Stimulated activated CD4-positive, alpha-beta T cell treated with anti-CD3 and anti-CD28 coated beads, TNF-alpha, amount 100 ng/mL, for 24 hours (primary cell): ENCODE results near the gene SNX6.
"Not testable (repeated sequence)": the region's sequence is repeated elsewhere in the genome, so short reads cannot be mapped to it uniquely, and the experiment has no call there.

Source experiments
- DNase-seq, 3 experiments: peaks; one replicate each; pipeline ENCODE4 v3.0.0-alpha.2; 2020; ENCODE audit warnings: low read depth in 3 of 3

SNX6 gene

DNA sequence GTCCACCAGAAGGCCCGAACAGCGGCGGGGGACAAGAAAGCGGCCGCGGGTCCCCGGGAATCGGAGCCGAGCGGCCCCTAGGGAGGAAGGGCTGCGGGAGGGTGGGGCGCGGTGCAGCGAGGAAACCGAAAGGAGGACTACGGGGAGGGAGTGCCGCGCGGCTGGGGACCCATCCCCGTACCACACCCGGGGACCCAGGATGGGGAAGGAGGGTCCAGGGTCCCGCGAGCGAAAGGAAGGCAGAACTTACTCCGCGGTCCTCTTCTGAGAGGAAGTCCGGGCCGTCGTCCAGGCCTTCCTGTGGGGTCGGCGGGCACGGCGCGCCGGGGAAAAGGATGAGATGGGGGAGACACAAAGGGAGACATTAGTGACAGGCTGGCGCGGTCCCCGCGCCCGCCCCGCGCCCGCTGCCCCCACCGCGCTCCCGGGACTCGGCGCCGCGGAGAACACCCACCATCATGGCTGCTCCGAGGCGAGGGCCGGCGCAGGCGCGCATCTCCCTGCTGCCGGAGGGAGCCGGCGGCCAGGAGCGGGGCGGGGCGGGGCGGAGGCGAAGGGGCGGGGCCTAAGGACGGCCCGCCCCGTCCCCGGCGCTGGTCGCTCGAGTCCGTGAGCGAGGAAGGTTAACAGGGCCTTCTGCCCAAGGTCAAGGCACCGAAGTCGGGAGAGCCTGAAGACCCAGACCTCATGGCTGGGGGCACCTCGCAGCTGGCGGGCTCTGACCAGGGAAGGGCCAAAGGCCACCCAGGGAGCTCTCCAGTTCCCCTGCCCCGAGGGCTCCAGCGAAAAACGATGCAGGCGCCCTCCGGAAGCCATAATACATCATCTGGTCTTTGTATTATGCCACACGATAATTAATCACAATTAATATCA is at the start of gene SNX6:
SNX6 (minus strand) TSS at position 492 of the 873 bp plus-strand sequence; CDS start at position 460, 32 bp downstream.
- DNase-seq = peak; percentile 64 to 73 (median 64)

DNA sequence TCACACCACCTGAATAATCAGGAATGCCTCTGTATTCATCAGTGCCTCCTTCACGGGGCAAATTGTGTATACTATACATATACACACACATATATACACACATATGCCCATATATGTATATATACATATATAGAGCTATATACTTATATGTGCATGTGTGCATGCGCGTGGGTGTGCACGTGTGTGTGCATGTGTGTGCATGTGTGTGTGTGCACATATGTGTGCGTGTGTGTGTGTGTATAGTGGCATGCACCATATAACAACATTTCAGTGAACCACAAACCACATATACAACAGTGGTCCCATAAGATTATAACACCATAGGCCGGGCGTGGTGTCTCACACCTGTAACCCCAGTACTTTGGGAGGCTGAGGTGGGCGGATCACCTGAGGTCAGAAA is 48.8 kb upstream of the SNX6 start:
- DNase-seq = no peak

DNA sequence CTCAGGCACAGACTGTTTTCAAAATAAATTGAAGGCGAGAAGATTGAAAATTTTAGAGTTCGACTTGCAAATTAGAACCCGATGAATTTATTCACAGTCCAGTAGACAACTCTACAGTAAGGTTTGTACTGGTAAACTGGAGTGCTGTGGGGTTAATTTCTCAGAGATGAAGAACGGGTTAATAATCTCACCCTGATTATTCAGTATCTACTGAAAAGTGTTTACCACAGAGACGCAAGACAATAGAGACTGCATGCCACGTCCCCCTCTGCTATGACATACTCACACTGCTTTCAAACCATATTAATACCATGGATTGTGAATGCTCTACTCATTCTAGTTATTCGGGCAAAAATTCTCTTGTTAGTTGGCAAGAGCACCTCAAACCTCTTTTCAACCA is 48.4 kb upstream of the SNX6 start:
- DNase-seq = no peak

DNA sequence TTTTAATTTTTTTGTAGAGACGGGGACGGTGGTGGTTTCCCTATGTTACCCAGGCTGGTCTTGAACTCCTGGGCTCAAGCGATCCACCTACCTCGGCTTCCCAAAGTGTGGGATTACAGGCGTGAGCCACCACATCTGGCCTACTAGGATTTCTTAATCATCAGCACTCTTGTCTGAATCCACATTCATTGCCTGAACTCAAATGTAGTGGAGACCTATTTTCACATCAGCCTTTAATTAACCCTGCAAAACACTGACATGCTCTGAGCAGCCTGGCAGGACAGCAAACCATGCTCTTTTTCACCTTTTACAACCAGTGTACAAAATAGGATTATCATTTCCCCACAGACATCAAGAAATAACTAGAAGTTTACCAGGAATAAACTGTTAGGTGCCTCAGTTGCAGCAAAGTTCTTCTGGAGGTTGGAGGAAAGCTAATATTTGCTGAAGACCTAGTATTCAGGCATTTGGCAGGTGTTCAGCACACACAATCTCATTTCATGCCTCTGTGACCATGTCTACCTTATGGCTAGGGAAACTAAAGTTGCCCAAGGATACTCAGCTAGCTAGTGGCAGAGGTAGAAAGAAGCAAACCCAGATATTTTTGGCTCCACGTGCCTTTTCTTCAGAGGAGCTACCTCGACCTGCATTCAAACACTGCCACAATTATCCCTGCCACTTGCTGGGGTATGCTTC is 46.7 kb upstream of the SNX6 start:
- no peak for DNase-seq

DNA sequence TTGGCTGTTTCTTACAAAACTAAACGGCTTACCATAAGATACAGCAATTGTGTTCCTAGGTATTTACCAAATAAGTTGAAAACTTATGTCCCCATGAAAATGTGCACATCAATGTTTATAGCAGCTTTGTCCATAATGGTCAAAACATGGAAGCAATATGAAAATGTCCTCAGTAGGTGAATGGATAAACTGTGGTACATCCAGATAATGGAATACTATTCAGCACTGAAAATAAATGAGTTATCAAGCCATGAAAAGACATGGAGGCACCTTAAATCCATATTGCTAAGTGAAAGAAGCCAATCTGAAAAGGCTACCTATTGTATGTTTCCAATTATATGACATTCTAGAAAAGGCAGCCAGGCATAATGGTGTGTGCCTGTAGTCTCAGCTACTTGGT is 43.8 kb upstream of the SNX6 start:
- no peak for DNase-seq

DNA sequence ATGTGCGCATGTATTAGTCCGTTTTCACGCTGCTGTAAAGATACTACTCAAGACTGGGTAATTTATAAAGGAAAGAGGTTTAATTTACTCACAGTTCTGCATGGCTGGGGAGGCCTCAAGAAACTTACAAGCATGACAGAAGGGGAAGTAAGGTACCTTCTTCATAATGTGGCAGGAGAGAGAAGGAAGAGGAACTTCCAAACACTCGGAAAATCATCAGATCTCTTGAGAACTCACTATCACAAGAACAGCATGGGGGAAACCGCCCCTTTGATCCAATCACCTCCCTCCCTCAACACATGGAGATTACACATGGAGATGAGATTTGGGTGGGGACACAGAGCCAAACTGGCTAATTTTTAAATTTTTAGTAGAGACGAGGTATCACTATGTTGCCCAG is 41.8 kb upstream of the SNX6 start:
- no peak for DNase-seq

DNA sequence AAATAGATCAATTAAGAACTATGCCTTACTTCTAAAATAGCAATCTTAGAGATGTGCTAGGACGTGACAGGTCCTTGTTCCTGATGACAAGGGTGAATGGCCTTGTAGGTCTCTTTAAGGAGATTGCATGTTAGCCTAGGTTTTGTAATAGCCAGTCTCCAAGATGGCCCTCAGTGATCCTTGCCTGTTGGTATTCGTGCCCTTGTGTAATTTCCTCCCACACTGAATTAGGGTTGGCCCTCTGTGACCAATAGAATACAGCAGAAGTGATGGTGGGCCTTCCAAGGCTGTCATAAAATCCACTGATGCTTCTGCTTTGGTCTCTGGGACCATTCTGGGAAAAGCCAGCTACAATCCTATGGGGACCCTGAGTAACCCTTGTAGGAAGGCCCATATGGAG is 38.2 kb upstream of the SNX6 start:
- no peak for DNase-seq

DNA sequence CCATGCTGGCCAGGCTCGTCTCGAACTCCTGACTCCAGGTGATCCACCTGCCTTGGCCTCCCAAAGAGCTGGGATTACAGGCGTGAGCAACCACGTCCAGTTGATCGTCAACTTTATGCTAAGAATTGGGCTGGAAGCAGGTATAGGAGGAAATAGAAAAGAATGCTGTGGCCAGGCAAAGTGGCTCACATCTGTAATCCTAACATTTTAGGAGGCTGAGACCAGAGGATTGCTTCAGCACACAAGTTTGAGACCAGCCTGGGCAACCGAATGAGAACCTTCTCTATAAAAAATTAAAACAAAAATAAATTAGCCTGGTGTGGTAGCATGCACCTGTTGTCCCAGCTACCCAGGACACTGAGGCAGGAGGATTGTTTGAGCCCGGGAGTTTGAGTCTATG is 37.1 kb upstream of the SNX6 start:
- no peak for DNase-seq

DNA sequence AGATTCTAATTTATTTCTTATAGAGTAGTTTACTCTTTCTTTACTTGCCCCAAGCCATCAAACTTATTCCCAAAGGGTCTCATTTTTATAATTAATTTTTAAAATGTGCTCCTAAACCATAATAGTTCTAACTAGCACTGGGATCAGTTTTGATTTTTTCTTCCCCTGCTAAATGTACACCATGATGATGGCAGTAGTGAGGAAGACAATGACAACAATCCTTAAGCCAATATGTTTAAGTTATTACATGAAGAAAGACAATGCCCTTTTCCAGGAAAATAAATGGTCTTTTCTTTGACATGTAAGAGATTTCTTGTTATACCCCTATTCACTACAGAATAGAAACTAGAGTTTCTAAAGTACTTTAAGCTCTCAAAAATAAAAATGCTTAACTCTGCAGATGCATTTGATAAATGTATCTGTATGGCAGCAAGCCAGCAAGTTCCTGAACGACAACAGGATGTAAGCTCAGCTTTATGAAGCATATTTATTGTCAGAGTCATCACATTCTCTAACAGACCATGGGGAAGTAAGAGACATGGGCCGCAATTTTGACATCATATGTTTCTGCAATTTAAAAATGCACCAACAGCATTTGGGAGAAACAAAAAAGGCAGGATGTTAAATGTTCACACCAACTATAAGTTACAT is 36.0 kb upstream of the SNX6 start:
- DNase-seq = no peak

DNA sequence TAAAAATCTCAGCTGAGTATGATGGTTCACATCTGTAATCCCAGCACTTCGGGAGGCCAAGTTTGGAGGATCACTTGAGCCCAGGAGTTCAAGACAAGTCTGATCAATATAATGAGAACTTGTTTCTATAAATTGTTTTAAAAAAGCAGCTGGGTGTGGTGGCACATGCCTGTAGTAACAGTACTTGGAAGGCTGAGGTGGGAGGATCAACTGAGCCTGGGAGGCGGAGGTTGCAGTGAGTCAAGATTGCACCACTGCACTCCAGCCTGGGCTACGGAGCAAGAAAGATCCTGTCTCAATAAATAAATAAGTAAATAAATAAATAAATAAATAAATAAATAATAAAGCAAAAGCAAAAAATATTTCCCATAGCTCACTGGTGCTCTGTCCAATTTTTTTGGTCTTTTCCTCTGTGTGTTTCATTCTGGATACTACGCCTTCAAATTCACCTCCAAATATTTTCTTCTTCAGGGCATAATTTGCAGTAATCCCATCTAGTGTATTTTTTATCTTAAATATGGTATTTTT is 32.7 kb upstream of the SNX6 start:
- DNase-seq = no peak

DNA sequence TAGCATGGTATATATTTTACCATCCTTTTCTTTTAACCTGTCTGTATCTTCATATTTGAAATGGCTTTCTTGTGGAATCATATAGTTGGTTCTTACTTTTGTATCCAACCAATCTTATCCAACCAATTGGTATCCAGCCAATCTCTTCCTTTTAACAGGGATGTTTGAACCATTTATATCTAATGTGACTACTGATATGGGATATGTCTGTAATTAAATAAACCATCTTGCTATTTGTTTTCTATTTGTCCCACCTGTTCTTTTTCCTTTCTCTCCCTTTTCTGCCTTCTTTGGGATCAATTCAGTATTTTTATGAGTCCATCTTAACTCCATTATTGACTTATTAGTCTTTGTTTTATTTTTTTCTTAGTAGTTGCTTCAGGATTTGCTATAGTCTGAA is 30.8 kb upstream of the SNX6 start:
- DNase-seq = no peak

DNA sequence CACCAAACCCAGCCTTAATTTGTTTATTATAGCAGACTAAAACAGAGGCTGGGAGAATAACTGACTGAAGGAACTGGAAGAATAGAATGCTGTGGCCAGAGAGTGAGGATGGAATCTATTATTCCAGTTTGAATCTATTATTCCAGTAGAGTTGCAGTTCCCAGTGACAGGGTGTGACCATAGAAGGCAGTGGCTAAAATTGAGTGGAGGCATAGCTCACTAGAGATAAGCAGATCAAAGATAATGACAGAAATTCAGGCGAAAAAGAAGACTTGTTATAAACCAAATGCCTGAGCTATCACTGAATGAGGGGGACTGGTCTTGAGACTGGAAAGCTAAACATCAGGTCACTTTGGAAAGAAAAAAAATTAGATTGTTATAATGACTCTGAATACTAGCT is 26.0 kb upstream of the SNX6 start:
- DNase-seq = no peak

DNA sequence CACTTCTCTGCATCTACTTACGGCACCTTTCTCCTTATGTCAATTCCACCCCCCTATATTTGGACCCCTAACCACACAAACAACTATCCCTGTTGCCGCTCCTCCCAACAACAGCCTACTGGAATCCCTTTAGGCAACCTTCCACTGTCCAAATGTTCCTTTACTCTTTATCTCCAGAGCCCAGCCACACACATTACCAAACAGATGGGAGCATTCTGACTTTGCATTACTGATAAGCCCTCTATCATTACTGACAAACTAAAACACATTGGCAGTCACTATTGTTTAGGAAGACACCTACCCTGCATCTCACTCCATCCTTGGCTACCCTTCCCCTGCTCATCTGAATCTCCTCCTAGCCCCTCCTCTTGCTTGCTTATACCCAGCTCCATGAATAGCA is 23.1 kb upstream of the SNX6 start:
- not testable (repeated sequence) for DNase-seq

DNA sequence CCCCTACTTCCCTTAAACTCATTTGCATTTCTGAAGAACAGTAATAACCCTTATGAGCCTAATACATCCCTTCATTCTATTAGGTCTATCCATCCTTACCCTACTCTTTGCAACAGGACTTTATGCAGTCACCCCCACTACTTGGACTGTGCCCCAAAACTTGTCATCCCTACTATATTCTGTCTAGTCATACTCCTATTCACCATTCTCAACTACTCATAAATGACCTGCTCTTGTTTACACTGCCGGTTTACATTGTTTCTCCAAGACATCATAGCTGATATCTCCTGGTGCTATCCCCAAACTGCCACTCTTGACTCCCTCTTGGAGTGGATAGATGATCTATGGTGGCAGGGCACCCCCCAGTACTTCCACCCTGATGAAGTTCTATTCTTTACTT is 22.4 kb upstream of the SNX6 start:
- DNase-seq = not testable (repeated sequence)

DNA sequence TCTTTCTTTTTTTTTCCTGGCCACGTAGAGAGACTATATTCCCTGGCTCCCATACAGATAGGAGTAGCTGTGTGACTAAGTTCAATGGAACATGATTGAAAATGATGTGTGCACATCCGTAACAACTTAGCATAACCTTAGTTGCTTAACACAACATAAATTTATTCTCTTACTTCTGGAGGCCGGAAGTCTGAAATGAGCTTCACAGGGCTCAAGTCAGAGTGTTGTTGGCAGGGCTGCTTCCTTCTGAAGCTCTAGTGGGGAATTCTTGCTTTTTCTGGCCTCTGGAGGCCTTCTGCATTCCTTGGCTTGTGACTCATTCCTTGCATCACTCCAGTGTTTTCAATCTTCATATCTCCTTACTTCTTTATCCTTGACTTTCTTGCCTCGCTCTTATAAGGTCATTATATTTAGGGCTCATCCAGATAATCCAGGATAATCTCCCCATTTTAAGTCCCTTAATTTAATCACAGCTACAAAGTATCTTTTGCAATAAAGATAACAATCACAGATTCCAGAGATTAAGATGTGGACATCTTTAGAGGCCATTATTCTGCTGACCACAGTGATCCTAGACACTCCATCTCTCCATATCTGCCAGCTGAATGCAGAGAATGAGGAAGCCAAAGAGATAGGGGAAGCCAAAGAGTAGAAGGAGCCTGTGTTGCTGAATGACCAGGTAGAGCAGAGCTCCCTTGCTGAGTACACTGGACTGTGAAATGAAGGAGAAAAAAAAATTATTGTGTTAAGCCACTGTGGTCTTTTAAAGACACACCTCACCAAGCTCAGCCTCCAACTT is 21.0 kb upstream of the SNX6 start:
- no peak for DNase-seq

DNA sequence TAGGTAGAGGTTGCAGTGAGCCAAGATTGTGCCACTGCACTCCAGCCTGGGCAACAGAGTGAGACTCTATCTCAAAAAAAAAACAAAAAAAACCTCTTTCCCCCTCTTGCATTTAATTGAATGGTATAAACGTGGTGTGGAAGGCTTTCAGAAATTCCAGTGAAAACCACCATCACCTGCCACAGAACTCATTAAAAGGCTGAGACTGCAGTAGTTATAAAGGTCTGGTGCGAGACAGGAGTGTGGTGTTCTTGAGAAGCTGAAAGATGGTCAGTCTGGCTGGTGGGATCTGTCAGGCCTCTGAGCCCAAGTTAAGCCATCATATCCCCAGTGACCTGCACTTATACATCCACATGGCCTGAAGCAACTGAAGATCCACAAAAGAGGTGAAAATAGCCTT is 20.1 kb upstream of the SNX6 start:
- not testable (repeated sequence) for DNase-seq

DNA sequence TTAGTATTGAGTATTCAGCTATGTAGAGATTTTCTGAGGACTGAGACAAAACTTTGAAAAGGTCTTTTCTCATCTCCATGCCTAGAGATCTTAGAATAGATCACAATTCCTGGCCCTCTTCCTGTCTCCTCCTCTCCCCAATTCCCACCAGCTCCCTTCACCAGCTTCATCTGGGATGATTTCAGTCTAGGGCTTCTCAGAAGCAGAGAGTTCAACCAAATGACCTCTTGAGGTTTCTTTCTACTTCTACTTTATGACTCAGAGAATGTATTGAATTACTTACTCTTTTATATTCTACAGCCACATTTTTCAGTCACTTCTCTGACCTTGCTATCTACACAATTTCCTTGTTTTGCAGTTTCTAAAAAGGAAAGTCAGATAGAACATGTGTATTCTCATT is 19.4 kb upstream of the SNX6 start:
- no peak for DNase-seq

DNA sequence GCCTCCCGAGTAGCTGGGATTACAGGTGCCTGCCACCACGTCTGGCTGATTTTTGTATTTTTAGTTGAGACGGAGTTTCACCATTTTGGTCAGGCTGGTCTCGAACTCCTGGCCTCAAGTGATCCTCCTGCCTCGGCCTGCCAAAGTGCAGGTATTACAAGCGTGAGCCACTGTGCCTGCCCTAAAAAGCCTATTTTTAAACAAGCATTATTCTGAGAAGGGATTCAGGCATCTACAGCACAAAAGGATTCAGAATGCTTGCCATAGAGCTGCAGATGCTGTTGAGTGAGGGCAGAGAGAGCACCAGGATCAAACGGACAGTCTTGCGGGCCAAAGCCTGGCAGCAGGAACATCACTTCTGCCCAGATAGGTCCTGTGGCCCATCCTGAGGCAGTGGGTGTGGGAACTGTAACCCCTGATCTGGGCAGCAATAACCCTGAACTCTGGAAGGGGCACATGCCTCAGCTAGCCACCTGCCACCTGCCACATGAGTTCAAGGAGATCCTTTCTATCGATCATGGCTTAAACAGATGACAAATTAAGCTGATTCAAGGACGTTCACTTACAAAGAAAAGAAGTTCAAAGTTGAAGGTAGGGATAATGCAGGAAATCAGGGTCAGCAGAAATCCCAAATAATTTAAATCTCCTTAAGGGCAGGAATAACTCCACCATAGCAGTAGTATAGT is 16.8 kb upstream of the SNX6 start:
- DNase-seq = no peak

DNA sequence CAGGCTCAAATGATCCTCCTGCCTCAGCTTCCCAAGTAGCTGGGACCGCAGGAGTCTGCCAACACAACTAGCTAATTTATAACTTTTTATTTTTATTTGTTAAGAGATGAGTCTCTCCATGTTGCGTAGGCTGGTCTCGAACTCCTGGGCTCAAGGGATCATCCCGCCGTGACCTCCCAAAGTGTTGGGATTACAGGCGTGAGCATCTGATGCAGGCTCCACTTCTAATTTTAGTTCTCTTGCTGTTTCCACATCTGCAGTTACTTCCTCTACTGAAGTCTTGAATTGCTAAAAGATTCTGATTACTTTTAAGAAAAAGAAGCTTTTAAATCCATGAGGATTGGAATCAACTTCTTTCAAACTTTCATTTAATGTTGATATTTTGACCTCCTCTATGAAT is 13.4 kb upstream of the SNX6 start:
- DNase-seq = no peak

DNA sequence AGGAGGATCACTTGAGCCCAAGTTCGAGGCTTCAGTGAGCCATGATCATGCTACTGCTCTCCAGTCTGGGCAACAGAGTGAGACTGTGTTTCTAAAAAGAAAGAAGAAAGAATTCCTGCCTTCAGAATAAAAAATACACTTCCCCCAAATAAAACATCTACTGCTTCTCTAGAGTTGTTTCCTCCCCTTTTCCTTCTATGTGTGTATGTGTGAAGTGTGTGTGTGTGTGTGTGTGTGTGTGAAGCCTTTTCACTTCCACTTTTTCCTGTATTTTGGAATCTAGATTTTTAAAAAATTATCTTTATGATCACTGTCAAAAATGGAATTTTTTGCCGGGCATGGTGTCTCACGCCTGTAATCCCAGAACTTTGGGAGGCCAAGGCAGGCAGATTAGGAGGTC is 12.6 kb upstream of the SNX6 start:
- no peak for DNase-seq

DNA sequence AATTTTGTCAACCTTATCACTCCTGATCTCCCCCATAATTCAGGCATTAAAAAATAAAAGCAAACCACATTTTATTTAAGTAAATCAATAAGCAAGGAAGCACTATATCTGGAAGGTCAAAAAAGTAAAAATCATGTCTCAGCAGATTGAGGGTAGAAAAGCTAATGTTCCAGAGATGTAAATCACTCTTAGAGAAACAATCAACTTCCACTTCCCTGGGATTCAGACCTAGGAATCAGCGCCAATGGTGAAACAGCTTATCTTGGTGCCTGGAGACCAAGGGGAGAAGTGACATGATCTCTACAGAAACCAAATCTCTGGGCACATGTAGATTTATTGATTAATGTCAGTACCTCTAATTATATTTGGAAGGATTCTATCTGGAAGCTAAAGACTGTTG is 10.9 kb upstream of the SNX6 start:
- no peak for DNase-seq
